ENCODE results near the gene TESK2. TPM values are rescaled to one million over a fixed set of nuclear protein-coding genes. Genes with fewer than 3 reads are reported as not detected.

The TESK2 gene
- total RNA-seq, 1 donor = 2.0 TPM

DNA sequence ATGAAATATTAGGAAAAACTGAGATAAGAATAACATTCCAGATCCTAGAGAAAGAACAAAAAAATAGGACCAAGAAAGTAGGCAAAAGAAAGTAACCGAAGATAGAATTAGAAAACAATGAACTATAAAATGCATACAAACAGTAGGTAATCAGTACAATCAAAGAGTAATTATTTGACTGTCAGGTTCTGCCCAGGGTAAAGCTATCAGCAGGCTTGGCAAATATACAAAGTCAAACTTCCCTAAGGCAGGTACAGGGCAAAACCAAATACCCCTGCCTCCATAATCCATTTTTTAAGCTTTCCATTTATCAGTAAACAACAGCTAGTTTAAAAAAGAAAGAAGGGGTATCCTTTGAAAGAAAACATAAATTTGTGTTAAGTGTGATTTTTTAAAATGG lies 44.4 kb downstream of the TESK2 start:
- TF ChIP-seq, protein P1, sequence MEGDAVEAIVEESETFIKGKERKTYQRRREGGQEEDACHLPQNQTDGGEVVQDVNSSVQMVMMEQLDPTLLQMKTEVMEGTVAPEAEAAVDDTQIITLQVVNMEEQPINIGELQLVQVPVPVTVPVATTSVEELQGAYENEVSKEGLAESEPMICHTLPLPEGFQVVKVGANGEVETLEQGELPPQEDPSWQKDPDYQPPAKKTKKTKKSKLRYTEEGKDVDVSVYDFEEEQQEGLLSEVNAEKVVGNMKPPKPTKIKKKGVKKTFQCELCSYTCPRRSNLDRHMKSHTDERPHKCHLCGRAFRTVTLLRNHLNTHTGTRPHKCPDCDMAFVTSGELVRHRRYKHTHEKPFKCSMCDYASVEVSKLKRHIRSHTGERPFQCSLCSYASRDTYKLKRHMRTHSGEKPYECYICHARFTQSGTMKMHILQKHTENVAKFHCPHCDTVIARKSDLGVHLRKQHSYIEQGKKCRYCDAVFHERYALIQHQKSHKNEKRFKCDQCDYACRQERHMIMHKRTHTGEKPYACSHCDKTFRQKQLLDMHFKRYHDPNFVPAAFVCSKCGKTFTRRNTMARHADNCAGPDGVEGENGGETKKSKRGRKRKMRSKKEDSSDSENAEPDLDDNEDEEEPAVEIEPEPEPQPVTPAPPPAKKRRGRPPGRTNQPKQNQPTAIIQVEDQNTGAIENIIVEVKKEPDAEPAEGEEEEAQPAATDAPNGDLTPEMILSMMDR (IDR thresholded peaks at IDR 0.05; ENCODE audit: insufficient read depth, low read length) = no peak
- H3K4me3 ChIP-seq (ENCODE audit: low read depth, low read length) = no peak overlapping the region

DNA sequence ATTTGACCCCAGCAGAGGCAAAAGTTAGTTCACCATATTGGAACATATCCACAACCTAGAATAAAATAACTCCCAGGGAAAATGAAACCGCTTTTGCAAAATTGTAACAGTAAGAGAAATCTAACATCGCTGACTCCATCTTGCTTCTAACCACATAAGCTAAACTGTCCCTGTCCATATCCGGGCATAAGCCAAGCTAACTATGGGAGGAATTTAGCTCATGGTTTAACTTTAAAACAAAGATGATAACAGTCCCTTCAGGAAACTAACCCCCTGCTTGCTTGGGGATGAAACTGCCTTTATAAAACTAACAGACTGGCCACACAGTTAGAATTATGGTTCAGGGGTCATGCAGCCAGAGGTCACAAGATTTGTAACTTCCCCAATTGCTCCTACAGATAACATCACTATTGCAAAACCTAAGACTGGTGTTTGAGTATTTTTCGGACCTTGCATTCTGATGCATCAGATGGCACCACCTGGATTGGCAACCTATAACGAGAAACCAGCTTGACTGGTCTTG lies 46.3 kb downstream of the TESK2 start:
- DNase-seq (ENCODE audit: low read depth) = no peak

More for the DNA sequence above, 44.4 kb downstream of the TESK2 start:
- no peak for DNase-seq (ENCODE audit: low read depth)

DNA sequence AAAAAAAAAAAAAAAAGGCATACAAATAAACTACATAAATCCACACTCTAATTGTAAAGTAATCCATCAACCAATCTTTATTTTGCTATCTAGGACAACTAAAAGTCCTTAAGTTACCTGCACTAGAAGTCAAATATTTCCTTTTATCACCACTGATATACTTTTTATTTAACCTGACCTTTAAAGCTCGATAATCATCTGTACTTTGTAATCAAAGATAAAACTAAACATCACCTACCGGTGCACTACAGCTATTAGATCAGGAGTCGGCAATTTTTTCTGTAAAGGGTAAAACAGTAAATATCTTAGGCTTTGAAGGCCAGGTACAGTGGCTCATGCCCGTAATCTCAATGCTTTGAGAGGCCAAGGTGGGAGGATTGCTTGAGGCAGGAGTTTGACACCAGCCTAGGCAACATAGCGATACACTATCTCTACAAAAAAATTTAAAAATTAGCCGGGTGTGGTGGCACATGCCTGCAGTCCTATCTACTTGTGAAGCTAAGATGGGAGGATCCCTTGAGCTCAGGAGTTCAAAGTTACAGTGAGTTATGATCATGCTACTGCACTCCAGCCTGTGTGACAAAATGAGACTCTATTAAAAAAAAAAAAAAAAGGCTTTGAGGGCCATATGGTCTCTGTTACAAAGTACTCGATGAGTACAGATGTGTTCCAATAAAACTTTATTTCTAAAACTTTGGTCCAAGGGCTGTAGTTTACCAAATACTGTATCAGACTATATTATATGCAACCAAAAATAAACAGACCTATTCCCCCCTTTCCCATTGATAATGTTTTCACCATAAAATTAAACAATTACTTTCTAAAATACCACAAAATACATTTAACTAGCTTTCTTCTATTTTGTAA lies 47.1 kb downstream of the TESK2 start:
- TF ChIP-seq, protein P1 (IDR thresholded peaks at IDR 0.05; ENCODE audit: insufficient read depth, low read length) = no peak
- DNase-seq (ENCODE audit: low read depth) = no peak
- no peak overlapping the region for H3K4me3 ChIP-seq (ENCODE audit: low read depth, low read length)

More for the DNA sequence above, 46.3 kb downstream of the TESK2 start:
- TF ChIP-seq, protein P1 (IDR thresholded peaks at IDR 0.05; ENCODE audit: insufficient read depth, low read length) = no peak
- no peak overlapping the region for H3K4me3 ChIP-seq (ENCODE audit: low read depth, low read length)

DNA sequence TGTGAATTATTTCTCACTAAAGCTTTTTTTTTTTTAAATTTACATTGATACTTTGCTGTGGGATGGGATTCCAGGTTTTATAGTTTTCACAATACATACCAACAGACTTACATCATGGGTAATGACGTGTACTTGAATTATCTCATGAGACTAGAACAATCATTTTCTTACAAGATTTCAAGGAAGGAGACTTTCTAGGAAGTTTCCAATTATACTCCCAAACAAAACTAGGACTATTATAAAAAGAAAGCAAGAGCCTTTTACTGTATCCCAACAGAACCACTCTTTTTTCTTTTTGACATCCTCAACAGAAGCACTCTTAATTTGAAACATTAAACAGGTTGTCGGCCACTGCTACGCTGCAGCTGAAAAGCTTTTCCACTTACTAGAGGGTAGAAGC lies 48.7 kb downstream of the TESK2 start:
- peak; percentile 68 for DNase-seq (ENCODE audit: low read depth)
- TF ChIP-seq, protein P1 (IDR thresholded peaks at IDR 0.05; ENCODE audit: insufficient read depth, low read length) = no peak
- H3K4me3 ChIP-seq (ENCODE audit: low read depth, low read length) = no peak overlapping the region

DNA sequence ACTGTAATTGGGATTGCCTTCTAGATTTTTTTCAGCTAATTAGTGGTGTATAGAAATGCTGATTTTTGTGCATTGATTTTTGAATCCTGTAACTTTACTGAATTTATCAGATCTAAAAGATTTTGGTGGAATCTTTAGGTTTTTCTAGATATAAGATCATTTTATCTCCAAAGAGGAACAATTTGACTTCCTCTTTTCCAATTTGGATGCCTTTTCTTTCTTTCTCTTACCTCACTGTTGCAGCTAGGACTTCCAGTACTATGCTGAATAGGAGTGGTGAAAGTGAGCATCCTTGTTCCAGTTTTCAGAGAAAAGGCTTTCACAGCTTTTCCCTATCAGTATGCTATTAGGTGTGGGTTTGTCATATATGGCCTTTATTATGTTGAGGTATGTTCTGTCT lies 53.6 kb downstream of the TESK2 start:
- no peak for DNase-seq (ENCODE audit: low read depth)
- H3K4me3 ChIP-seq (ENCODE audit: low read depth, low read length) = no peak overlapping the region
- TF ChIP-seq, protein P1 (IDR thresholded peaks at IDR 0.05; ENCODE audit: insufficient read depth, low read length) = no peak

DNA sequence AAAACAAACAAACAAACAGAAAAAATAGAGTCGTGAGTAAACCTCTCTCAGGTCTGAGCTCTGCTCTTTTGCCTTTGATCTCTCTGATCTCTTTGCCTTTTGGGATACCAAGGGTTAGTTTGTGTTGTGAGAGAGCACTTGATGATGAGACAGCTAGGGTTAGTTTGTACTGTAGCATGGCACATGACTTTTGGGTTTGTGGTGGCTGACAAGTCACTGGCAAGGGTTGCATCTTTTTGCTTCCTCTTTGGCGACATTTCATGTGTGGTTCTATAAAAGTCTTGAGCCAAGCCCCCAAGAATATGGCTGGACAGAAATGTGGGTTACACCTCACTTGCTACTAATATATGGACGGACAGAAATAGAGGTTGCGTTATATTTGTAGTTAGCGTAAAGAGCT lies 60.5 kb downstream of the TESK2 start:
- TF ChIP-seq, protein P1 (IDR thresholded peaks at IDR 0.05; ENCODE audit: insufficient read depth, low read length) = no peak
- H3K4me3 ChIP-seq (ENCODE audit: low read depth, low read length) = no peak overlapping the region
- no peak for DNase-seq (ENCODE audit: low read depth)

All from fibroblast of the aortic adventitia (primary cell).